Spleen (tissue), 11 donors: ENCODE measurements around the gene ELOVL1. TPM values are rescaled to one million over a fixed set of nuclear protein-coding genes. Genes with fewer than 3 reads are reported as not detected.

ENCODE experiments used
- DNase-seq: peaks from one replicate; pipeline ENCODE4 v3.0.0-alpha.2; 2020
- H3K27ac ChIP-seq, 8 donors: fragments of 200-600 bp; sonication (generic) in 7 of 8; 1 replicate in 4 of 8; 2 replicates in 4 of 8; pipeline versions ENCODE4 v1.5.0 to v1.8.0; 2016 to 2021; ENCODE audit warnings: inconsistent platforms in 4 of 8, mild to moderate bottlenecking in 4 of 8, moderate library complexity in 1 of 8
- H3K27me3 ChIP-seq, 7 donors: fragments of 200-600 bp; sonication (generic) in 6 of 7; replicated peaks in 1 of 7; 1 replicate in 4 of 7; 2 replicates in 3 of 7; pipeline versions ENCODE4 v1.5.0 to v1.8.0; 2016 to 2021; ENCODE audit warnings: inconsistent platforms in 3 of 7, mild to moderate bottlenecking in 1 of 7
- H3K36me3 ChIP-seq, 6 donors: fragments of 200-600 bp; sonication (generic) in 5 of 6; 1 replicate in 4 of 6; 2 replicates in 2 of 6; pipeline versions ENCODE4 v1.5.0 to v1.8.0; 2016 to 2021; ENCODE audit warnings: inconsistent platforms in 2 of 6
- H3K4me1 ChIP-seq, 6 donors: fragments of 200-600 bp; sonication (generic) in 5 of 6; 1 replicate in 3 of 6; 2 replicates in 3 of 6; pipeline versions ENCODE4 v1.5.0 to v1.8.0; 2016 to 2021; ENCODE audit warnings: inconsistent platforms in 3 of 6
- H3K4me3 ChIP-seq, 8 donors: fragments of 200-600 bp; sonication (generic) in 7 of 8; 1 replicate in 4 of 8; 2 replicates in 4 of 8; pipeline versions ENCODE4 v1.5.0 to v1.8.0; 2016 to 2021; ENCODE audit warnings: inconsistent platforms in 4 of 8, mild to moderate bottlenecking in 4 of 8, moderate library complexity in 2 of 8
- H3K9me3 ChIP-seq, 8 donors: fragments of 200-600 bp; sonication (generic) in 7 of 8; 1 replicate in 4 of 8; 2 replicates in 4 of 8; pipeline versions ENCODE4 v1.5.0 to v1.8.0; 2016 to 2021; ENCODE audit warnings: inconsistent platforms in 4 of 8
- POLR2A ChIP-seq, 3 donors: fragments of 450-650 bp; IDR thresholded peaks; one replicate each; pipeline ENCODE4 v1.5.1; 2017; ENCODE audit warnings: antibody characterized with exemption in 3 of 3, mild to moderate bottlenecking in 1 of 3
- POLR2AphosphoS5 ChIP-seq, 3 donors: sonication (generic); formaldehyde crosslinking; IDR thresholded peaks; one replicate each; pipeline ENCODE4 v1.5.1; 2017; ENCODE audit warnings: antibody characterized with exemption in 3 of 3
- WGBS, 5 donors: extraction: QIAGEN DNeasy Blood & Tissue Kit in 3 of 5; methylation state at CpG; one replicate each; pipeline versions ENCODE4 v1.1.5 to v1.1.7; 2013 to 2018; 5-methylcytosine and 5-hydroxymethylcytosine counted together
- intact Hi-C: fragments of 100-400 bp; cut with DNase I; formaldehyde crosslinking; loops from one replicate; pipeline ENCODE4 v1.15.0; 2023; ENCODE audit warnings: low total_unique reads
- polyA plus RNA-seq, 3 donors: library from polyadenylated mRNA; stranded (reverse); fragments of 200-250 nt; gene quantifications; one replicate each; pipeline ENCODE4 v1.2.1, GENCODE V29; 2013
- total RNA-seq, 7 donors: library from RNA; depleted of rRNA in 3 of 7; stranded (reverse); fragments of >200 nt in 3 of 7; fragmentation: NEBNext Ultra II Directional in 4 of 7; extraction: Animal tissue kit (Norgen Biotek cat#: 25700) in 4 of 7; gene quantifications; one replicate each; pipeline versions ENCODE4 v1.1.0 to v1.2.1, GENCODE V29; 2016 to 2021
- TF ChIP-seq, protein P1 (sequence below), 11 experiments: fragments of 200-600 bp in 7 of 11; fragments of 450-650 bp in 4 of 11; sonication (generic) in 4 of 11; IDR thresholded peaks in 8 of 11; conservative IDR thresholded peaks in 3 of 11; 1 replicate in 7 of 11; 2 replicates in 4 of 11; pipeline versions ENCODE4 v1.4.0 to v1.8.0; 2016 to 2021; ENCODE audit warnings: antibody characterized with exemption in 11 of 11, inconsistent platforms in 4 of 11, mild to moderate bottlenecking in 1 of 11
- donor health status: healthy with polysubstance abuse.
- donor health status: DM: no; HTN: no; CAD: no; lungs with moderate emphysema.
- donor health status: DM: no; HTN: no; CAD: no.
- donor health status: Bipolar disorder and iron deficiency.
- donor health status: healthy.
- donor health status: DM: no; HTN: no; CAD: no.
- donor health status: DM: yes; HTN: yes; CAD: no.

ELOVL1 gene
- total and polyA plus RNA-seq, 10 donors: 38.7 to 78.7 (median 53.3) TPM

DNA sequence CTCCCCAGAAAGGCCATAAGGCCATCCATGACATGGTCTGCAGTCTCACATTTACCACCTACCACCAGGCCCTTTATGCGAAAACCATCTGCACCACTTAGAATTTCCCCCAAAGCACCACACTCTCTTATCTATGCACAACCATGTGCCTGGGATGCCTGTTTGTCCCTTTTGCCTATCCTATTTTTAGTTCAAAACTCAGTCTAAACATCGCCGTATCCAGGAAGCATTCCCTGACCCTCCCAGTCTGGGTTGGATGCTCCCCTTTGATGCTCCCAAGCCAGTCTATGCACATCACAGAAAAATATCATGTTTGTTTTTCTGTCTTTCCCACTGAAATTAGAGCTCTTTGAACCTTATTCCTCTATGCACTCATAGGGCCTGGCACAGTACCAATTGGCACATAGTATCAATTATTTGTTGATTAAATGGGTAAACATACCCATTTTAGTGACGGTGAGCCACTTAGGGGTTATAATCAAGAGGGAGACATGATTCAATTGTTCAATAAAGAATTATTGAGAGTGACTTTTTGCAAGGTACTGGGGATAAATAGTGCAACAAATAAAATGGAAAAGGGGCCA is 23.5 kb downstream of the ELOVL1 start:
- Histone ChIP-seq H3K27ac (no peak overlapping the region), H3K27me3 (no peaks in the 10 kb centered on the region), H3K4me1 (peaks cover 0 to under 1% (median 0%) of the 10 kb centered on the region in 6 donors), H3K4me3 (no peak overlapping the region), H3K9me3 (no peaks in the 10 kb centered on the region), H3K36me3 (no peaks in the 10 kb centered on the region)
- DNase-seq: no peak
- no peak for TF ChIP-seq POLR2AphosphoS5 (IDR thresholded peaks at IDR 0.05)
- TF ChIP-seq, protein P1, sequence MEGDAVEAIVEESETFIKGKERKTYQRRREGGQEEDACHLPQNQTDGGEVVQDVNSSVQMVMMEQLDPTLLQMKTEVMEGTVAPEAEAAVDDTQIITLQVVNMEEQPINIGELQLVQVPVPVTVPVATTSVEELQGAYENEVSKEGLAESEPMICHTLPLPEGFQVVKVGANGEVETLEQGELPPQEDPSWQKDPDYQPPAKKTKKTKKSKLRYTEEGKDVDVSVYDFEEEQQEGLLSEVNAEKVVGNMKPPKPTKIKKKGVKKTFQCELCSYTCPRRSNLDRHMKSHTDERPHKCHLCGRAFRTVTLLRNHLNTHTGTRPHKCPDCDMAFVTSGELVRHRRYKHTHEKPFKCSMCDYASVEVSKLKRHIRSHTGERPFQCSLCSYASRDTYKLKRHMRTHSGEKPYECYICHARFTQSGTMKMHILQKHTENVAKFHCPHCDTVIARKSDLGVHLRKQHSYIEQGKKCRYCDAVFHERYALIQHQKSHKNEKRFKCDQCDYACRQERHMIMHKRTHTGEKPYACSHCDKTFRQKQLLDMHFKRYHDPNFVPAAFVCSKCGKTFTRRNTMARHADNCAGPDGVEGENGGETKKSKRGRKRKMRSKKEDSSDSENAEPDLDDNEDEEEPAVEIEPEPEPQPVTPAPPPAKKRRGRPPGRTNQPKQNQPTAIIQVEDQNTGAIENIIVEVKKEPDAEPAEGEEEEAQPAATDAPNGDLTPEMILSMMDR (IDR thresholded peaks at IDR 0.05 in 8 of 11, conservative IDR thresholded peaks at IDR 0.05 in 3 of 11): no peak
- intact Hi-C loops: no loop called here
- 69 to 89% (median 86%) methylated on average over 4 of the region's 4 CpGs for WGBS, 5 donors

DNA sequence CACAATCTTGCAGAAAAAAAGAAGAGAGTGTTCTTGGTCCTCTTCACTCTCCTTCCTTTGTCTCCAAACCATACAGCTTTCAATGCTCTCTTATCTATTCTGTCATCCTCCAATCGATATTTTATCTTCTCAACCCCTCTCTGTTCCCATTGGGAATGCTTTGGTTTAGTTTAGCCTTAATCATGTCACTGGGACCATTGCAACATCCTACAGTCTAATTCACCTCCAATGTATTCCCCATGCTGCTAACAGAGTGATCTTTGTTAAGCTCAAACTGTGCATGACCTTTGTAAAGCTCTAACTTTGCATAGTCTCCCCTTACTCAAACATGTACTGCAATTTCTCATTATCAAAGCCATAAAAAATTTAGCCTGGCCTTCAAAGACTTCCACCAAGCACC is 27.3 kb downstream of the ELOVL1 start:
- Histone ChIP-seq H3K9me3 (no peaks in the 10 kb centered on the region), H3K27me3 (no peaks in the 10 kb centered on the region), H3K4me3 (no peak overlapping the region), H3K4me1 (no peaks in the 10 kb centered on the region), H3K27ac (no peak overlapping the region), H3K36me3 (no peaks in the 10 kb centered on the region)
- intact Hi-C loops: no loop called here
- TF ChIP-seq POLR2AphosphoS5 (IDR thresholded peaks at IDR 0.05) (no peak), POLR2A (IDR thresholded peaks at IDR 0.05) (no peak)
- TF ChIP-seq, protein P1 (IDR thresholded peaks at IDR 0.05 in 8 of 11, conservative IDR thresholded peaks at IDR 0.05 in 3 of 11): no peak
- DNase-seq: no peak
- 76 to 86% (median 83%) methylated on average over 1 of the region's 1 CpG for WGBS, 5 donors

DNA sequence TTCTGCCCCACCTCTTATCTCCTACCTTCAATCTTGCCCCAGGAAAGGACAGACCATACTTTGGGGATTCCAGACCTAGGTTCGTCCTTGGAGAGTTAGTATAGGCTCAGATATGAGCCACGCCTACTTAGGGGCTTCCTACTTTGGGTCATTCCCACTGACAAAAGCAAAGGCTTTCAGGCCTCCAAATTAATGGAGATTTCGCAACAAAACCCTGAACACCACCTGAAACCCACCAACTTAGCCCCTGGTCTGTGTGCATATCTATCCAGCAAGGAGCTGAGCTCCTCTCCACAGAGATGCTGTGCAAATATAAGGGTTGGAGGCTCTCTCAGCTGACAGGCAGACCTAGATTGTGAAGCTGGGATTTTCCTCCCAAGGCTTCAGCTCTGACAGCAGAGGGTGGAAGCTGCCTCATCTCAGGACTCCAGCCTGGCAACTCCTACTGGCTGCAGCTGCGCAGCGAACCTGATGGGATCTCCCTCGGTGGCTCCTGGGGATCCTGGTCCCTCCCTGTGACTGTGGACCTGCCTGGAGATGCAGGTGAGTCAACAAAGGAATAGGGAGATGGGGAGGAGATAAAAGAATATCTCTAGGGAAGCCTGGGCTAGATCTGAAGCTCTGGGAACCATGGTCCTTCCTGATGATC is 28.1 kb downstream of the ELOVL1 start:
- Histone ChIP-seq H3K4me1 (no peaks in the 10 kb centered on the region), H3K36me3 (no peaks in the 10 kb centered on the region), H3K27me3 (no peaks in the 10 kb centered on the region), H3K27ac (no peak overlapping the region), H3K9me3 (no peaks in the 10 kb centered on the region), H3K4me3 (no peak overlapping the region)
- TF ChIP-seq POLR2AphosphoS5 (IDR thresholded peaks at IDR 0.05) (no peak), POLR2A (IDR thresholded peaks at IDR 0.05) (no peak)
- TF ChIP-seq, protein P1 (IDR thresholded peaks at IDR 0.05 in 8 of 11, conservative IDR thresholded peaks at IDR 0.05 in 3 of 11): no peak
- intact Hi-C loops: no loop called here
- 83 to 92% (median 88%) methylated on average over 6 of the region's 6 CpGs for WGBS, 5 donors
- DNase-seq: no peak

DNA sequence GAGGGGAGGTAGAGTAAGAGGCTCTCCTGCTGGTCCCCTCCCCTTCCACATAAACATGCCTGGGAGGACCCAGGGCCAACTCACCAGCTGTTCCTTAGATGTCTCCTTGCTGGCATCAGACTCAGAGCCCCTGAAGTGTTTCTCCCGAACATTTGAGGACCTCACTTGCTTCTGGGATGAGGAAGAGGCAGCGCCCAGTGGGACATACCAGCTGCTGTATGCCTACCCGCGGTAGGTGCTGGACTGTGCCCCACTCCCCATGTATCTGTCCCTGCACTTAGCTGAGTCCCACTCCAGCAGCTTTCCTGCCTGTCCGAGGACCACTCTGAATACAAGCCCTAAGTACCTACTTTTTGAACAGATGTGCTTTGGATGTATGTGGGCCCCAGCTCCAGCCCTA is 29.8 kb downstream of the ELOVL1 start:
- no peaks in the 10 kb centered on the region for H3K9me3 ChIP-seq
- WGBS, 5 donors: 42 to 71% (median 57%) methylated on average over 4 to 5 of the region's 5 CpGs
- H3K36me3 ChIP-seq: no peaks in the 10 kb centered on the region
- no peak overlapping the region for H3K27ac ChIP-seq
- H3K27me3 ChIP-seq: no peaks in the 10 kb centered on the region
- DNase-seq: no peak
- H3K4me1 ChIP-seq: no peaks in the 10 kb centered on the region
- no peak overlapping the region for H3K4me3 ChIP-seq
- intact Hi-C loops: no loop called here
- TF ChIP-seq POLR2AphosphoS5 (IDR thresholded peaks at IDR 0.05) (no peak), POLR2A (IDR thresholded peaks at IDR 0.05) (no peak)
- TF ChIP-seq, protein P1 (IDR thresholded peaks at IDR 0.05 in 8 of 11, conservative IDR thresholded peaks at IDR 0.05 in 3 of 11): no peak
